ENCODE results near the gene NODAL.

NODAL gene

DNA sequence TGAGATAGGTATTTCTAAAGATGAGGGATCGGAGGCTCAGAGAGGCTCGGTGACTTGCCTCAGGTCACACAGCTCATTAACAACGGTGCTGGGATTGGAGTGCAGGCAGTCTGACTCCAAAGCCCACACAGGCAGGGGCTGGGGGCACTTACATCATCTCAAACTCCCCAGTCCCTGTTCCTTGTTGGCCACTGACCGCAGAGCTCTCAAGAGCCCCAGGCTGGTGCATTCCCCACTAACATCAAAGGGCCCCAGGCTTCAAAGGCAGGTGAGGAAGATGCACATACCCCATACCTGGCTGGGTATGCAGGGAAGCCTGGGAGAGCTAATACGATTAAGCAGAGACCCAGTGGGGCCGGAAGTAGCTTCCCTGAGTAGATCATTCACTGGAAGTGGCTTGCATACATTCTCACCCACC lies 13.7 kb upstream of the NODAL start:
- TF ChIP-seq, protein P1, sequence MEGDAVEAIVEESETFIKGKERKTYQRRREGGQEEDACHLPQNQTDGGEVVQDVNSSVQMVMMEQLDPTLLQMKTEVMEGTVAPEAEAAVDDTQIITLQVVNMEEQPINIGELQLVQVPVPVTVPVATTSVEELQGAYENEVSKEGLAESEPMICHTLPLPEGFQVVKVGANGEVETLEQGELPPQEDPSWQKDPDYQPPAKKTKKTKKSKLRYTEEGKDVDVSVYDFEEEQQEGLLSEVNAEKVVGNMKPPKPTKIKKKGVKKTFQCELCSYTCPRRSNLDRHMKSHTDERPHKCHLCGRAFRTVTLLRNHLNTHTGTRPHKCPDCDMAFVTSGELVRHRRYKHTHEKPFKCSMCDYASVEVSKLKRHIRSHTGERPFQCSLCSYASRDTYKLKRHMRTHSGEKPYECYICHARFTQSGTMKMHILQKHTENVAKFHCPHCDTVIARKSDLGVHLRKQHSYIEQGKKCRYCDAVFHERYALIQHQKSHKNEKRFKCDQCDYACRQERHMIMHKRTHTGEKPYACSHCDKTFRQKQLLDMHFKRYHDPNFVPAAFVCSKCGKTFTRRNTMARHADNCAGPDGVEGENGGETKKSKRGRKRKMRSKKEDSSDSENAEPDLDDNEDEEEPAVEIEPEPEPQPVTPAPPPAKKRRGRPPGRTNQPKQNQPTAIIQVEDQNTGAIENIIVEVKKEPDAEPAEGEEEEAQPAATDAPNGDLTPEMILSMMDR (IDR thresholded peaks at IDR 0.05; ENCODE audit: low read length, missing control alignments) = no peak
- no peak overlapping the region for H3K4me3 ChIP-seq (replicated peaks; ENCODE audit: low read depth, low read length)
- DNase-seq (ENCODE audit: low read depth) = no peak

DNA sequence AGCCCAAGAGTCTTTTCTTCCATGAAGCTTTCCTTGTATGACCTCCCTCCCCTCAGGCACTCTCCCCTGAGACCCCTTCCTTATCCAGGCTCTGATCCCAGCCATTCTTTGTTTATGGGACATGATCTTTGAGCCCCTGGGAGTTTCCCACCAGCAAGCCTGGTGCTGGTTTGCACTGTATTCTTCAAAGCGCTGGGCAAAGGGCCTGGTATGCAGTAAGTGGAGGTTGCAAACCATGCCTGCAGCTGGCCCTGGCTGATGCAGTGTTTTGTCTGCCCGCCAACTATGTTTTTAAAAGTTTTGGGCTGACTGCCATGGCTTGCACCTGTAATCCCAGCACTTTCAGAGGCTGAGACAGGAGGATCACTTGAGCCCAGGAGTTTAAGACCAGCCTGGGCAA lies 6.8 kb upstream of the NODAL start:
- TF ChIP-seq, protein P1 (IDR thresholded peaks at IDR 0.05; ENCODE audit: low read length, missing control alignments) = no peak

DNA sequence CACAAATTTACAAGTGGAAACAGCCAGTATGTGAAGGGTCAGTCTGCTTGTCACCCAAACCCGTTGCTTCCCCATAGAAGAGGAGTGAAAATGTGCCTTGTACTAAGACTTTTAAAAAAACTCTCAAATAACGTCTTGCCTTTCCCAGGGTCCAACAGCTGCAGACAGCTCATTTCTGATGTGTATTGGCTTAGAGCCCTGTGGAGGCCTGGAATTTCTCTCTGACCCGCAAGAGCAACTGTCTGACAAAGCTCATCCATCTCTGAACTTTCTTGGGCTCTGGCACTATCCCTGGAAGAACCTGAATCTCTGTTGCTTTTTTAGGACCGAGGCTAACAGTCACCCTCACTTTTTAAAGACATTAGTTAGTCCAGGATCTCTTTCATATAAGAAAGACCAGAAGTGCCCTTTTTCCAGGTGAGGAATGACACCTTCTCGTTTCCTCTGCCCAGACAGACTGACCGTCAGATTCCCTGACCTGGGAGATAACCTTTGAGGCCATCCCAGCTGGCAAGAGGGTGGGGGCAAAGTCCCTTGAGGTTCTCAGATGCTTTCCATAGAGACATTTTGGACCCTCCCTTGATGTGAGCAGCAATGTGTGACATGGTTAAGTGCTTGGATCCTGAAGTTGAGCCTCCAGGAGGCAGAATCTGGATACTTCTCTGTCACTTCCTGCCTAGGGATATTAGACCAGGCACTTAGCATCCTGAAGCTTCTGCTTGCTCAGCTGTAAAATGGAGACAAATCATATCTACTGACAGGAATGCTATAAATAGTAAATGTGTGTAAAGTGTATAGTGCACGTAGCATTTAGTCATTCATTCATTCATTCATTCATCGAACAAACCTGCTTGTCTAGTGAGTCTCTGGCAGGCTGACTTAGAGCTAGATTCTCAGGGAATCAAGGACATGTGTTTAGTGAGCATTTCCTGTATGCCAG lies 4.5 kb upstream of the NODAL start:
- no peak overlapping the region for H3K4me3 ChIP-seq (replicated peaks; ENCODE audit: low read depth, low read length)
- TF ChIP-seq, protein P1 (IDR thresholded peaks at IDR 0.05; ENCODE audit: low read length, missing control alignments) = no peak
- peak; percentile 37 for DNase-seq (ENCODE audit: low read depth)

More for the DNA sequence above, 6.8 kb upstream of the NODAL start:
- DNase-seq (ENCODE audit: low read depth) = no peak
- no peak overlapping the region for H3K4me3 ChIP-seq (replicated peaks; ENCODE audit: low read depth, low read length)

DNA sequence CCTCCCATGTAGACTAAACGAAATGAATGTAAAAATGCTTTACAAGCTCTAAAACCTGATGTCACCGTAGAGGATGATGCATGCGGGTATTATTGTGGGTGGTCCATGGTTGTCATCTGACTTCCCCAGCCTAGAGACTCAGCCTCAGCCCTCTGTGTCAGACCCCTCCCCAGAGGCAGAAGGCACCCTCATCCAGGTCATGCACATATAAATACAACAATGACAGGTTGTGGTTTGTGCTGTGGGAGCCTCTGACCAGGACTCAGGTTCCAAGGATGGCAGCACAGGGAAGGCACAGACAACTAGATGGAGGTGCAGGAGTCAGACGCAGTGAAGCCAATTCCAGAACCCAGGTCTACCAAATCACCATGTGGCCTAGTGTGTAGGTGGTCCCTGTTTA lies 3.3 kb upstream of the NODAL start:
- no peak for DNase-seq (ENCODE audit: low read depth)
- TF ChIP-seq, protein P1 (IDR thresholded peaks at IDR 0.05; ENCODE audit: low read length, missing control alignments) = no peak
- H3K4me3 ChIP-seq (replicated peaks; ENCODE audit: low read depth, low read length) = no peak overlapping the region

DNA sequence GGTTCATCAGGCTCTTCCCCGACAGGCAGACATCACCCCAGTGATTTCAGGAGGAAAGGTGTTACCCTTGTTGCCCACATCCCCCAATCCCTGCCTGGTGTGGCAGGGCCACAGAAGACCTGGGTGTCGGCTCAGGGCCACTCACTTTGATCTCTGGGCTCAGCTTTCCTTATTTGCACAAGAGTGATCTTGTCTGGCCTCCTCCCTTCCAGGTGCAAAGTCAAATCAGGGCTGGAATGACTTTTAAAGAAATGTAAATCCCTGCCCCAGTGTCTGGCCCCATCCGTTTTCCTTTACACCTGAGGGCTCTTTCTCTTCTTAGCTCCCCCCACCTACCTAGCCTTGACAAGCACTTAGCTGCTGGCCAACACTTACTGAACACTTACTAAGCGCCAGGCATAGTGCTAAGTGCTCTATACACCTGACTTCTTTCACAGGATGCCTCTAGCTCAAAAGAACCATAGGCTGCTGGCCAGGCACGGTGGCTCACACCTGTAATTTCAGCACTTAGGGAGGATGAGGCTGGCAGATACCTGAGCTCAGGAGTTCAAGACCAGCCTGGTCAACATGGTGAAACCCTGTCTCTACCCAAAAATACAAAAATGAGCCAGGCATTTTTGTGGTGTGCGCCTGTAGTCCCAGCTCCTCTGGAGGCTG lies 979 bp upstream of the NODAL start:
- TF ChIP-seq, protein P1 (IDR thresholded peaks at IDR 0.05; ENCODE audit: low read length, missing control alignments) = no peak

DNA sequence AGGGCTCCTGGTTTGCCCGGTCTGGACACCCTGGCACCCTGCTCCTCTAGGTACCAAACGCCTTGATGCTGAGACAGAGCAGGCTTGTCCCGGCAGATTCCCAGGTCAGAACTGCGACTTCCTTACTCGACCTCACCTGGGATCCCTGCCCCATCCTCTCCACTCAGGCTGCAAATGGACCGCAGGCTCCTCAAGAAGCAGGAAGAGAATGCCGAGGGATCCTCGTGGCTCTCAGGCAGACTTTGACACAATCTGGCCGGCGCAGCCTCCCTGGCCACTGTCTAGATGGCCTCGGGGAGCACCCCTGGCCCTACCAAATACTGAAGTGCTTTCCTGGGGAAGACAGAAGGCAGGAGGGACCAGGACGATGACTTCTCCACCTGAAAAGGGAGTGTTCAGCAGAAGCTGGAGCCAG lies 421 bp upstream of the NODAL start:
- TF ChIP-seq, protein P1 (IDR thresholded peaks at IDR 0.05; ENCODE audit: low read length, missing control alignments) = no peak
- DNase-seq (ENCODE audit: low read depth) = no peak
- no peak overlapping the region for H3K4me3 ChIP-seq (replicated peaks; ENCODE audit: low read depth, low read length)

More for the DNA sequence above, 979 bp upstream of the NODAL start:
- DNase-seq (ENCODE audit: low read depth) = no peak
- no peak overlapping the region for H3K4me3 ChIP-seq (replicated peaks; ENCODE audit: low read depth, low read length)
